ENCODE measurements around the gene RAPH1. TPM values are rescaled to one million over a fixed set of nuclear protein-coding genes. Genes with fewer than 3 reads are reported as not detected.
"Not testable (repeated sequence)": the region's sequence is repeated elsewhere in the genome, so short reads cannot be mapped to it uniquely, and the experiment has no call there.

The RAPH1 gene
- polyA plus RNA-seq, 1 donor (not counting 4 experiments of a cell fraction or from before 2014, with no cell fraction given), result 2.9 TPM

DNA sequence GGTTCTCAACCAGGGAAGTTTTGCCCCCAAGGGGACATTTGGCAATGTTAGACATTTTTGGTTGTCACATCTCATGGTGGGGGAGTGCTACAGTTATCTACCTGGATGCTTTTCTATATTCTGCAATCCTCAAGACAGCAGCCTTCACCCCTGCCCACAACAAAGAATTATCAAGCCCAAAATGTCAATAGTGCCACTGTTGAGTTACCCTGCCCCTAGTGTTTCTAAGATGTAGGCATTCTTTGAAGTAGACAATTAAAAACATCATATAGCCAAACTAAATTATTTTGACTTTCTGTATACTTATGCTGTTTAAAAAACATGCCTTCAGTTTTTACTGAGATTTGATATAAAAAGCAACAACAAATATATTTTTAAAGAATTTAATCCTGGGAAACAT lies 158.9 kb downstream of the RAPH1 start:
- Histone ChIP-seq H3K9me1 (ENCODE audit: control insufficient read depth, extremely low read depth, insufficient read depth, low read length) (no peaks in the 10 kb centered on the region), H3K79me2 (ENCODE audit: control insufficient read depth, insufficient read depth, low read length) (no peaks in the 10 kb centered on the region), H3K9me3 (ENCODE audit: control insufficient read depth, low read depth, low read length) (no peaks in the 10 kb centered on the region), H4K20me1 (ENCODE audit: control insufficient read depth, extremely low read depth, insufficient read depth, low read length) (no peaks in the 10 kb centered on the region), H3K4me3 (ENCODE audit: control insufficient read depth in 2 of 3, extremely low read depth in 1 of 3, insufficient read depth in 2 of 3, low read depth in 1 of 3, low read length in 3 of 3) (no peak overlapping the region), H2AFZ (ENCODE audit: control insufficient read depth, low read length) (no peak overlapping the region), H3K36me3 (ENCODE audit: control insufficient read depth in 2 of 2, extremely low read depth in 1 of 2, insufficient read depth in 2 of 2, low read length in 2 of 2) (no peaks in the 10 kb centered on the region), H3K27ac (ENCODE audit: control insufficient read depth, insufficient read depth, low read length) (no peak overlapping the region), H3K4me2 (ENCODE audit: control insufficient read depth, extremely low read depth, insufficient read depth, low read depth, low read length) (no peak overlapping the region), H3K27me3 (ENCODE audit: control insufficient read depth, extremely low read depth, insufficient read depth, low read length) (no peaks in the 10 kb centered on the region), H3K4me1 (ENCODE audit: control insufficient read depth, extremely low read depth, insufficient read depth, low read length) (no peaks in the 10 kb centered on the region), H3K9ac (ENCODE audit: control insufficient read depth, extremely low read depth, insufficient read depth, low read length) (no peak overlapping the region)
- dilution Hi-C loops (cut with MboI; ENCODE audit: extremely low pct_ligation_motif_present, low sequenced_read_pairs), result no loop called here
- DNase-seq (ENCODE audit: low read depth, low spot score), result no peak
- TF ChIP-seq, protein P1, sequence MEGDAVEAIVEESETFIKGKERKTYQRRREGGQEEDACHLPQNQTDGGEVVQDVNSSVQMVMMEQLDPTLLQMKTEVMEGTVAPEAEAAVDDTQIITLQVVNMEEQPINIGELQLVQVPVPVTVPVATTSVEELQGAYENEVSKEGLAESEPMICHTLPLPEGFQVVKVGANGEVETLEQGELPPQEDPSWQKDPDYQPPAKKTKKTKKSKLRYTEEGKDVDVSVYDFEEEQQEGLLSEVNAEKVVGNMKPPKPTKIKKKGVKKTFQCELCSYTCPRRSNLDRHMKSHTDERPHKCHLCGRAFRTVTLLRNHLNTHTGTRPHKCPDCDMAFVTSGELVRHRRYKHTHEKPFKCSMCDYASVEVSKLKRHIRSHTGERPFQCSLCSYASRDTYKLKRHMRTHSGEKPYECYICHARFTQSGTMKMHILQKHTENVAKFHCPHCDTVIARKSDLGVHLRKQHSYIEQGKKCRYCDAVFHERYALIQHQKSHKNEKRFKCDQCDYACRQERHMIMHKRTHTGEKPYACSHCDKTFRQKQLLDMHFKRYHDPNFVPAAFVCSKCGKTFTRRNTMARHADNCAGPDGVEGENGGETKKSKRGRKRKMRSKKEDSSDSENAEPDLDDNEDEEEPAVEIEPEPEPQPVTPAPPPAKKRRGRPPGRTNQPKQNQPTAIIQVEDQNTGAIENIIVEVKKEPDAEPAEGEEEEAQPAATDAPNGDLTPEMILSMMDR (optimal IDR thresholded peaks at IDR 0.05 in 1 of 3, IDR thresholded peaks at IDR 0.05 in 1 of 3, conservative IDR thresholded peaks at IDR 0.05 in 1 of 3; ENCODE audit: extremely low read depth in 1 of 3, insufficient read depth in 2 of 3, low read length in 3 of 3), result no peak
- no peak for TF ChIP-seq EZH2 (IDR thresholded peaks at IDR 0.05; ENCODE audit: low read length)
- no peak for FAIRE-seq

DNA sequence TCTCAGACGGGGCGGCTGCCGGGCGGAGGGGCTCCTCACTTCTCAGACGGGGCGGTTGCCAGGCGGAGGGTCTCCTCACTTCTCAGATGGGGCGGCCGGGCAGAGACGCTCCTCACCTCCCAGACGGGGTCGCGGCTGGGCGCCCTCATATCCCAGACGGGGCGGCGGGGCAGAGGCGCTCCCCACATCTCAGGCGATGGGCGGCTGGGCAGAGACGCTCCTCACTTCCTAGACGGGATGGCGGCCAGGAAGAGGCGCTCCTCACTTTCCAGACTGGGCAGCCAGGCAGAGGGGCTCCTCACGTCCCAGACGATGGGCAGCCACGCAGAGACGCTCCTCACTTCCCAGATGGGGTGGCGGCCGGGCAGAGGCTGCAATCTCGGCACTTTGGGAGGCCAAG lies 162.4 kb downstream of the RAPH1 start:
- H4K20me1 ChIP-seq (ENCODE audit: control insufficient read depth, extremely low read depth, insufficient read depth, low read length); H3K4me2 ChIP-seq (ENCODE audit: control insufficient read depth, extremely low read depth, insufficient read depth, low read depth, low read length); H3K9me1 ChIP-seq (ENCODE audit: control insufficient read depth, extremely low read depth, insufficient read depth, low read length); H3K27ac ChIP-seq (ENCODE audit: control insufficient read depth, insufficient read depth, low read length); DNase-seq (ENCODE audit: low read depth, low spot score); H3K4me3 ChIP-seq (ENCODE audit: control insufficient read depth in 2 of 3, extremely low read depth in 1 of 3, insufficient read depth in 2 of 3, low read depth in 1 of 3, low read length in 3 of 3); H3K9me3 ChIP-seq (ENCODE audit: control insufficient read depth, low read depth, low read length); H2AFZ ChIP-seq (ENCODE audit: control insufficient read depth, low read length); H3K27me3 ChIP-seq (ENCODE audit: control insufficient read depth, extremely low read depth, insufficient read depth, low read length); dilution Hi-C loops (cut with MboI; ENCODE audit: extremely low pct_ligation_motif_present, low sequenced_read_pairs); H3K79me2 ChIP-seq (ENCODE audit: control insufficient read depth, insufficient read depth, low read length); FAIRE-seq; H3K36me3 ChIP-seq (ENCODE audit: control insufficient read depth in 2 of 2, extremely low read depth in 1 of 2, insufficient read depth in 2 of 2, low read length in 2 of 2); H3K4me1 ChIP-seq (ENCODE audit: control insufficient read depth, extremely low read depth, insufficient read depth, low read length); H3K9ac ChIP-seq (ENCODE audit: control insufficient read depth, extremely low read depth, insufficient read depth, low read length): not testable (repeated sequence)
